ENCODE results near the gene CCDC33.

CCDC33 gene

GRCh38 chr15:74206801-74207281 lies 29.3 kb upstream of the CCDC33 start:
- Histone ChIP-seq H3K4me3 (ENCODE audit: low read depth in 1 of 2, low read length in 1 of 2) (no peak overlapping the region), H3K27ac (no peak overlapping the region), H3K9me3 (no peaks in the 10 kb centered on the region), H3K27me3 (peaks cover 27% of the 10 kb centered on the region), H3K4me1 (ENCODE audit: control insufficient read depth in 1 of 2, insufficient read depth in 1 of 2, low read depth in 1 of 2, low read length in 1 of 2) (no peaks in the 10 kb centered on the region), H3K36me3 (no peaks in the 10 kb centered on the region)
- TF ChIP-seq, protein P1, sequence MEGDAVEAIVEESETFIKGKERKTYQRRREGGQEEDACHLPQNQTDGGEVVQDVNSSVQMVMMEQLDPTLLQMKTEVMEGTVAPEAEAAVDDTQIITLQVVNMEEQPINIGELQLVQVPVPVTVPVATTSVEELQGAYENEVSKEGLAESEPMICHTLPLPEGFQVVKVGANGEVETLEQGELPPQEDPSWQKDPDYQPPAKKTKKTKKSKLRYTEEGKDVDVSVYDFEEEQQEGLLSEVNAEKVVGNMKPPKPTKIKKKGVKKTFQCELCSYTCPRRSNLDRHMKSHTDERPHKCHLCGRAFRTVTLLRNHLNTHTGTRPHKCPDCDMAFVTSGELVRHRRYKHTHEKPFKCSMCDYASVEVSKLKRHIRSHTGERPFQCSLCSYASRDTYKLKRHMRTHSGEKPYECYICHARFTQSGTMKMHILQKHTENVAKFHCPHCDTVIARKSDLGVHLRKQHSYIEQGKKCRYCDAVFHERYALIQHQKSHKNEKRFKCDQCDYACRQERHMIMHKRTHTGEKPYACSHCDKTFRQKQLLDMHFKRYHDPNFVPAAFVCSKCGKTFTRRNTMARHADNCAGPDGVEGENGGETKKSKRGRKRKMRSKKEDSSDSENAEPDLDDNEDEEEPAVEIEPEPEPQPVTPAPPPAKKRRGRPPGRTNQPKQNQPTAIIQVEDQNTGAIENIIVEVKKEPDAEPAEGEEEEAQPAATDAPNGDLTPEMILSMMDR (IDR thresholded peaks at IDR 0.05), result no peak

- H3K4me3 ChIP-seq (ENCODE audit: low read depth in 1 of 2, low read length in 1 of 2), result no peak overlapping the region
- H3K27me3 ChIP-seq, result peaks cover 21% of the 10 kb centered on the region
- H3K27ac ChIP-seq, result no peak overlapping the region
- TF ChIP-seq, protein P1 (IDR thresholded peaks at IDR 0.05), result no peak
- H3K4me1 ChIP-seq (ENCODE audit: control insufficient read depth in 1 of 2, insufficient read depth in 1 of 2, low read depth in 1 of 2, low read length in 1 of 2), result no peaks in the 10 kb centered on the region
- no peaks in the 10 kb centered on the region for H3K36me3 ChIP-seq
- H3K9me3 ChIP-seq, result no peaks in the 10 kb centered on the region
These were observed 28.3 kb upstream of the CCDC33 start for GRCh38 chr15:74207652-74208440.

- Histone ChIP-seq H3K4me3 (ENCODE audit: low read depth in 1 of 2, low read length in 1 of 2) (no peak overlapping the region), H3K27ac (no peak overlapping the region), H3K27me3 (peaks cover 14% of the 10 kb centered on the region), H3K9me3 (no peaks in the 10 kb centered on the region), H3K36me3 (no peaks in the 10 kb centered on the region), H3K4me1 (ENCODE audit: control insufficient read depth in 1 of 2, insufficient read depth in 1 of 2, low read depth in 1 of 2, low read length in 1 of 2) (no peaks in the 10 kb centered on the region)
- TF ChIP-seq, protein P1 (IDR thresholded peaks at IDR 0.05), result no peak
These were observed 27.6 kb upstream of the CCDC33 start for GRCh38 chr15:74208496-74208895.

- no peak overlapping the region for H3K4me3 ChIP-seq (ENCODE audit: low read depth in 1 of 2, low read length in 1 of 2)
- no peaks in the 10 kb centered on the region for H3K36me3 ChIP-seq
- H3K9me3 ChIP-seq, result no peaks in the 10 kb centered on the region
- no peaks in the 10 kb centered on the region for H3K4me1 ChIP-seq (ENCODE audit: control insufficient read depth in 1 of 2, insufficient read depth in 1 of 2, low read depth in 1 of 2, low read length in 1 of 2)
- H3K27ac ChIP-seq, result no peak overlapping the region
- TF ChIP-seq, protein P1 (IDR thresholded peaks at IDR 0.05), result no peak
- H3K27me3 ChIP-seq, result peaks cover 9% of the 10 kb centered on the region
These were observed 27.1 kb upstream of the CCDC33 start for GRCh38 chr15:74208901-74209559.

DNA sequence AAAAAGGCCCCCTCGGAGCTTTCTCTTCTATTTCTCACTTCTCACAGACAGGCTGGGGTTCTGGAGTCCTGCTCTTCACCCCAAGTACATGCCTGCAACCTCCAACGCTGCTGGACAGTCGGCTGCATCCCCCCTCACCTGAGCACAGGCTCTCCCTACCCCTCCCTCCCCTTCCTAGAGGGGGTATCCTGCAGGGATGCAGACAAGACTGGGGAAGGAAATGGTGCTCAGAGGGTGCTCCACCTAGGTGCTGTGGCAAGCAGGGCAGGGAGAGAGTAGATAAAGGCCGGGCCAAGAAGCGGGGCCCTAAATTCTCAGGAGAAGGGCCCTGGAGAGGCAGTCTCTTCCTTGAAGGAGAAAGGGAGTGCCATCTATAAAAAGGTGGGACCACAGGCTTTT lies 26.6 kb upstream of the CCDC33 start:
- no peaks in the 10 kb centered on the region for H3K9me3 ChIP-seq
- no peak overlapping the region for H3K27ac ChIP-seq
- TF ChIP-seq, protein P1 (IDR thresholded peaks at IDR 0.05), result no peak
- H3K4me3 ChIP-seq (ENCODE audit: low read depth in 1 of 2, low read length in 1 of 2), result no peak overlapping the region
- peaks cover 5% of the 10 kb centered on the region for H3K27me3 ChIP-seq
- H3K4me1 ChIP-seq (ENCODE audit: control insufficient read depth in 1 of 2, insufficient read depth in 1 of 2, low read depth in 1 of 2, low read length in 1 of 2), result no peaks in the 10 kb centered on the region
- no peaks in the 10 kb centered on the region for H3K36me3 ChIP-seq

All from neutrophil (primary cell).